H1 (cell line): ENCODE data around the gene TCF19. TPM values are rescaled to one million over a fixed set of nuclear protein-coding genes. Genes with fewer than 3 reads are reported as not detected.

ENCODE experiments used
- CTCF ChIA-PET: fragments of 300-600 bp; sonication (Branson Sonifier 250); formaldehyde crosslinking; loops from one replicate; lab custom pipeline; 2021; ENCODE audit not compliant: partially characterized antibody; lab: Charles Lee
- POLR2A ChIA-PET: fragments of 300-600 bp; sonication (Branson Sonifier 250); formaldehyde crosslinking; loops from one replicate; lab custom pipeline; 2021; ENCODE audit warnings: inconsistent platforms; ENCODE audit not compliant: partially characterized antibody; lab: Charles Lee
- DNase-seq, 2 experiments: peaks; one replicate each; pipeline versions ENCODE4 v3.0.0 to v3.0.0-alpha.2; 2010 to 2022; ENCODE audit warnings: low spot score in 2 of 2, low read depth in 1 of 2, mixed read lengths in 1 of 2
- FAIRE-seq: peaks from 2 replicates; lab custom pipeline; 2011; peaks lifted over from hg19 to GRCh38; lab: Jason Lieb, UNC
- H2AFZ ChIP-seq: 2 replicates; pipeline ENCODE4 v1.8.1; 2012; ENCODE audit warnings: low read length, inconsistent platforms
- H2AK5ac ChIP-seq: 2 replicates; pipeline ENCODE4 v1.6.1; 2013; ENCODE audit warnings: low read depth, low read length
- H2BK120ac ChIP-seq: replicated peaks from 2 replicates; pipeline ENCODE3; 2013; ENCODE audit warnings: low read depth, low read length, inconsistent platforms
- H2BK12ac ChIP-seq: 2 replicates; pipeline ENCODE4 v1.6.1; 2013; ENCODE audit warnings: low read depth, low read length
- H2BK15ac ChIP-seq: 2 replicates; pipeline ENCODE4 v1.6.1; 2013; ENCODE audit warnings: low read length
- H2BK20ac ChIP-seq: 2 replicates; pipeline ENCODE4 v1.6.1; 2013; ENCODE audit warnings: low read length
- H2BK5ac ChIP-seq: 2 replicates; pipeline ENCODE4 v1.6.1; 2013; ENCODE audit warnings: low read depth, low read length
- H3K14ac ChIP-seq: 2 replicates; pipeline ENCODE4 v1.6.1; 2013; ENCODE audit warnings: inconsistent platforms; ENCODE audit not compliant: insufficient read length
- H3K18ac ChIP-seq: 2 replicates; pipeline ENCODE4 v1.6.1; 2013; ENCODE audit warnings: low read length; ENCODE audit errors: extremely low read depth
- H3K23ac ChIP-seq: 2 replicates; pipeline ENCODE4 v1.6.1; 2013; ENCODE audit warnings: inconsistent platforms; ENCODE audit not compliant: insufficient read length
- H3K23me2 ChIP-seq: 2 replicates; pipeline ENCODE4 v1.6.1; 2013; ENCODE audit warnings: low read depth, low read length
- H3K27ac ChIP-seq: 2 replicates; pipeline ENCODE4 v1.6.1; 2011; ENCODE audit warnings: low read depth, low read length, inconsistent platforms
- H3K27me3 ChIP-seq, 4 experiments: replicated peaks in 1 of 4; 1 replicate in 1 of 4; 2 replicates in 3 of 4; pipeline versions ENCODE4 v1.6.1 to v1.8.1; 2011 to 2013; ENCODE audit warnings: low read length in 3 of 4, mild to moderate bottlenecking in 3 of 4, inconsistent platforms in 2 of 4, mixed read lengths in 2 of 4, moderate library complexity in 1 of 4; ENCODE audit not compliant: control insufficient read depth in 3 of 4, insufficient read depth in 3 of 4; ENCODE audit errors: extremely low read depth in 1 of 4
- H3K36me3 ChIP-seq, 4 experiments: 2 replicates each; pipeline versions ENCODE4 v1.6.1 to v1.8.1; 2011 to 2013; ENCODE audit warnings: mild to moderate bottlenecking in 4 of 4, low read length in 3 of 4, moderate library complexity in 2 of 4, control low read depth in 1 of 4, inconsistent platforms in 1 of 4; ENCODE audit not compliant: insufficient read depth in 4 of 4, control insufficient read depth in 2 of 4
- H3K4ac ChIP-seq: replicated peaks from 2 replicates; pipeline ENCODE3; 2013; ENCODE audit warnings: low read length, low read depth, mixed read lengths, inconsistent platforms; ENCODE audit not compliant: insufficient read length
- H3K4me1 ChIP-seq, 4 experiments: replicated peaks in 1 of 4; 1 replicate in 1 of 4; 2 replicates in 3 of 4; pipeline versions ENCODE4 v1.6.1 to v1.8.1; 2011 to 2013; ENCODE audit warnings: low read length in 3 of 4, inconsistent platforms in 2 of 4, mixed read lengths in 1 of 4; ENCODE audit not compliant: insufficient read depth in 4 of 4, control insufficient read depth in 3 of 4
- H3K4me2 ChIP-seq, 2 experiments: 2 replicates each; pipeline versions ENCODE4 v1.6.1 to v1.8.1; 2011 to 2013; ENCODE audit warnings: low read depth in 2 of 2, low read length in 2 of 2, control low read depth in 1 of 2, inconsistent platforms in 1 of 2, mild to moderate bottlenecking in 1 of 2; ENCODE audit not compliant: insufficient read depth in 1 of 2
- H3K4me3 ChIP-seq, 4 experiments: fragments of 200-600, 300-600 bp in 1 of 4; sonication (generic), shearing (Covaris generic), sonication (Bioruptor Twin) in 1 of 4; 2 replicates each; pipeline versions ENCODE4 v1.5.1 to v1.8.1; 2011 to 2016; ENCODE audit warnings: low read length in 4 of 4, low read depth in 3 of 4, control low read depth in 2 of 4, inconsistent platforms in 2 of 4, mild to moderate bottlenecking in 2 of 4, mixed read lengths in 1 of 4, moderate library complexity in 1 of 4; ENCODE audit not compliant: insufficient read depth in 2 of 4; ENCODE audit errors: extremely low read depth in 1 of 4
- H3K56ac ChIP-seq: replicated peaks from 2 replicates; pipeline ENCODE3; 2013; ENCODE audit warnings: low read depth, mild to moderate bottlenecking, mixed read lengths, low read length, inconsistent platforms; ENCODE audit not compliant: insufficient read length
- H3K79me1 ChIP-seq: 2 replicates; pipeline ENCODE4 v1.6.1; 2013; ENCODE audit warnings: low read depth, low read length, control low read depth
- H3K79me2 ChIP-seq, 2 experiments: 2 replicates each; pipeline versions ENCODE4 v1.6.1 to v1.8.1; 2012 to 2013; ENCODE audit warnings: low read length in 2 of 2, mild to moderate bottlenecking in 2 of 2, inconsistent platforms in 1 of 2; ENCODE audit not compliant: insufficient read depth in 2 of 2, control insufficient read depth in 1 of 2
- H3K9ac ChIP-seq, 4 experiments: replicated peaks in 1 of 4; 1 replicate in 1 of 4; 2 replicates in 3 of 4; pipeline versions ENCODE4 v1.6.1 to v1.8.1; 2011 to 2013; ENCODE audit warnings: low read depth in 3 of 4, low read length in 3 of 4, control low read depth in 2 of 4, mild to moderate bottlenecking in 2 of 4, moderate library complexity in 2 of 4, inconsistent platforms in 1 of 4; ENCODE audit errors: extremely low read depth in 1 of 4
- H3K9me3 ChIP-seq, 2 experiments: 2 replicates each; pipeline versions ENCODE4 v1.6.1 to v1.8.1; 2012 to 2013; ENCODE audit warnings: mild to moderate bottlenecking in 2 of 2, moderate library complexity in 2 of 2, control low read depth in 1 of 2, inconsistent platforms in 1 of 2, low read depth in 1 of 2, low read length in 1 of 2, mixed read lengths in 1 of 2; ENCODE audit not compliant: insufficient read depth in 2 of 2
- H4K20me1 ChIP-seq, 2 experiments: replicated peaks in 1 of 2; 2 replicates each; pipeline versions ENCODE3 to v1.8.1; 2011 to 2013; ENCODE audit warnings: inconsistent platforms in 2 of 2, low read length in 2 of 2, mild to moderate bottlenecking in 1 of 2; ENCODE audit not compliant: insufficient read depth in 2 of 2, control insufficient read depth in 1 of 2
- H4K5ac ChIP-seq: 2 replicates; pipeline ENCODE4 v1.6.1; 2013; ENCODE audit warnings: low read length, low read depth, mixed read lengths, inconsistent platforms; ENCODE audit not compliant: insufficient read length
- H4K8ac ChIP-seq: 2 replicates; pipeline ENCODE4 v1.8.0; 2013; ENCODE audit warnings: mild to moderate bottlenecking, moderate library complexity, low read length, inconsistent platforms; ENCODE audit not compliant: insufficient read depth; ENCODE audit errors: extremely low read depth
- H4K91ac ChIP-seq: replicated peaks from 2 replicates; pipeline ENCODE3; 2013; ENCODE audit warnings: low read length, mixed read lengths, inconsistent platforms; ENCODE audit not compliant: insufficient read length
- ASH2L ChIP-seq: fragments of 200-600, 300-600 bp; sonication (generic); IDR thresholded peaks from one replicate; pipeline ENCODE4 v1.7.1; 2017; ENCODE audit warnings: low read length
- CHD1 ChIP-seq: IDR thresholded peaks from 2 replicates; pipeline ENCODE4 v1.6.1; 2012; ENCODE audit warnings: low read depth, low read length, improper control_type of control experiment
- CHD2 ChIP-seq: IDR thresholded peaks from 2 replicates; pipeline ENCODE4 v1.6.1; 2012; ENCODE audit warnings: low read length, improper control_type of control experiment
- HDAC6 ChIP-seq: IDR thresholded peaks from one replicate; pipeline ENCODE4 v1.7.1; 2012; ENCODE audit warnings: low read depth, mild to moderate bottlenecking, inconsistent platforms, low read length, moderate library complexity
- KDM5A ChIP-seq: fragments of 200-600 bp; IDR thresholded peaks from 2 replicates; pipeline ENCODE4 v1.7.1; 2012; ENCODE audit warnings: mild to moderate bottlenecking, low read length, inconsistent platforms, mixed read lengths
- MAX ChIP-seq: IDR thresholded peaks from 2 replicates; pipeline ENCODE4 v1.6.1; 2012; ENCODE audit warnings: inconsistent platforms
- YY1 ChIP-seq: IDR thresholded peaks from 2 replicates; pipeline ENCODE4 v1.6.1; 2011; ENCODE audit warnings: low read depth, mild to moderate bottlenecking, low read length
- WGBS, 2 experiments: shearing (Covaris generic) in 1 of 2; methylation state at CpG; one replicate each; pipeline versions ENCODE4 v1.1.6 to v1.1.7; 2013 to 2015; ENCODE audit warnings: low lambda C conversion rate in 2 of 2, mixed read lengths in 2 of 2, inconsistent platforms in 1 of 2, low coverage in 1 of 2, missing lambda C conversion rate in 1 of 2; ENCODE audit not compliant: insufficient replicate concordance in 2 of 2, insufficient coverage in 1 of 2, insufficient read length in 1 of 2; ENCODE audit errors: extremely low coverage in 1 of 2, missing lambda C conversion rate in 1 of 2; 5-methylcytosine and 5-hydroxymethylcytosine counted together
- polyA plus RNA-seq, 7 experiments: library from polyadenylated mRNA; depleted of rRNA in 3 of 7; stranded (reverse) in 5 of 7; unstranded in 2 of 7; fragments of >200 nt in 5 of 7; fragments of 200-250 nt in 2 of 7; gene quantifications; 1 replicate in 5 of 7; 2 replicates in 1 of 7; 4 replicates in 1 of 7; pipeline versions ENCODE4 v1.2.1 to v1.2.3, GENCODE V29; 2011 to 2013; ENCODE audit warnings: missing spikeins in 2 of 7, mixed read lengths in 2 of 7
- total RNA-seq: library from RNA; stranded (reverse); fragmentation: NEBNext Ultra II Directional; extraction: Animal tissue kit (Norgen Biotek cat#: 25700); gene quantifications from 2 replicates; pipeline ENCODE4 v1.2.1, GENCODE V29; 2021

TCF19 gene
- total and polyA plus RNA-seq, 2 of the 8 experiments (the other 6 are each of a cell fraction or from before 2014, with no cell fraction given) = 7.2 to 11.0 TPM

GRCh38 chr6:31118178-31118577 lies 40.2 kb upstream of the TCF19 start:
- Histone ChIP-seq H2AFZ (no peak overlapping the region), H3K9me3 (no peaks in the 10 kb centered on the region), H3K56ac (no peak overlapping the region), H3K27ac (no peak overlapping the region), H2BK5ac (no peak overlapping the region), H3K18ac (no peak overlapping the region; the same call in 1 of the 2 replicates), H3K9ac (no peak overlapping the region), H3K79me2 (no peaks in the 10 kb centered on the region), H4K20me1 (no peaks in the 10 kb centered on the region), H3K36me3 (no peaks in the 10 kb centered on the region), H3K4me3 (no peak overlapping the region), H4K5ac (no peak overlapping the region), H2BK120ac (no peak overlapping the region), H3K27me3 (peaks cover 0 to 4% (median 0%) of the 10 kb centered on the region in 4 experiments; a peak in 1 of 7 replicates), H2BK15ac (no peak overlapping the region), H4K8ac (no peak overlapping the region), H2BK12ac (0 out of 2 replicates have a peak overlapping the region, but pooled peaks have one; percentile 23), H3K23me2 (no peaks in the 10 kb centered on the region; the same call in 1 of the 2 replicates), H2BK20ac (no peak overlapping the region), H3K4me1 (peaks cover 0 to 9% (median 6%) of the 10 kb centered on the region in 4 experiments; a peak in 5 of 7 replicates), H3K14ac (no peak overlapping the region), H2AK5ac (no peak overlapping the region), H3K4ac (no peak overlapping the region), H4K91ac (no peak overlapping the region), H3K23ac (no peak overlapping the region), H3K79me1 (no peaks in the 10 kb centered on the region), H3K4me2 (no peak overlapping the region)
- 96% methylated on average over 7 of the region's 7 CpGs; no CpG with 5 or more reads in 1 of the 2 experiments for WGBS, 2 experiments
- CTCF ChIA-PET = interaction anchor here (0.8 to 10.6 kb wide), 5 partner anchors 11 to 585 kb away, joined by 3 to 187 read pairs (median 4); no protein-coding TSS in a partner anchor
- DNase-seq = no peak
- TF ChIP-seq KDM5A (no peak), CHD2 (no peak), HDAC6 (no peak), CHD1 (no peak), MAX (no peak), ASH2L (no peak), YY1 (no peak)
- POLR2A ChIA-PET = interaction anchor here (68.5 kb wide), 1 partner anchor 50 kb away, joined by 2251 read pairs; the partner anchor contains the start of genes CCHCR1, POU5F1, PSORS1C2 and TCF19
- FAIRE-seq = no peak
